Right forelimb (tissue), 1 donor: Measurements from ENCODE around the gene C2.
"Not testable (repeated sequence)": the region's sequence is repeated elsewhere in the genome, so short reads cannot be mapped to it uniquely, and the experiment has no call there.

Experiments used
- DNase-seq: peaks from one replicate; pipeline ENCODE4 v3.0.0-alpha.2; 2018

C2 gene

GRCh38 chr6:31961616-31962015 is 34.1 kb downstream of the C2 start:
- DNase-seq, result no peak

DNA sequence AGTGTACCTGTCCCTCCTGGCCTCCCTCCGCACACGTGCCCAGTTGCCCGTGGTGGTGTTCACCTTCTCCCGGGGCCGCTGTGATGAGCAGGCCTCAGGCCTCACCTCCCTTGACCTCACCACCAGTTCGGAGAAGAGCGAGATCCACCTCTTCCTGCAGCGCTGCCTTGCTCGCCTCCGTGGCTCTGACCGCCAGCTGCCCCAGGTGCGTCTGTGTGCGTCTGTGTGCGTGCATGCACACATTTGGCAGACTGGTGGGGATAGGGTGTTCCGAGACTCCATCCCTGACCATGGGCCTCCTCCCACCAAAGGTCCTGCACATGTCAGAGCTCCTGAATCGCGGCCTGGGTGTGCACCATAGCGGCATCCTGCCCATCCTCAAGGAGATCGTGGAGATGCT is 36.4 kb downstream of the C2 start:
- DNase-seq, result no peak

GRCh38 chr6:31965700-31966099 is 38.2 kb downstream of the C2 start:
- DNase-seq, result no peak

DNA sequence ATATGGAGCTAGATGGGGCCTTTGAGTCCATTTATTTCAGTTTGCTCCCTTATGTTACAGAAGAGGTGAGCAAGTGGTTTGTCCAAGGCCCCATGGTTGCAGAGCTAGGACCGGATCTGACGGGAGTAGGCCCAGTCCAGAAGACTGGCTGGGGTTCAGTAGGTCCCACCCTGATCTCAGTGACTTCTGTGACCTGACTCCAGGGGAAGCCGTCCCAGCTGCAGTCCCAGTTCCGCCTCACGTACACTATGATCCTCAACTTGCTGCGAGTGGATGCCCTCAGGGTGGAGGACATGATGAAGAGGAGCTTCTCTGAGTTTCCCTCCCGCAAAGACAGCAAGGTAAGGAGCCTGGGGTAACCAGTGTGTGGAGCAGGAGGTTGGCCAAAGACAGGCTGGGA is 39.0 kb downstream of the C2 start:
- no peak for DNase-seq

GRCh38 chr6:31966997-31967925 is 39.7 kb downstream of the C2 start:
- DNase-seq, result no peak

DNA sequence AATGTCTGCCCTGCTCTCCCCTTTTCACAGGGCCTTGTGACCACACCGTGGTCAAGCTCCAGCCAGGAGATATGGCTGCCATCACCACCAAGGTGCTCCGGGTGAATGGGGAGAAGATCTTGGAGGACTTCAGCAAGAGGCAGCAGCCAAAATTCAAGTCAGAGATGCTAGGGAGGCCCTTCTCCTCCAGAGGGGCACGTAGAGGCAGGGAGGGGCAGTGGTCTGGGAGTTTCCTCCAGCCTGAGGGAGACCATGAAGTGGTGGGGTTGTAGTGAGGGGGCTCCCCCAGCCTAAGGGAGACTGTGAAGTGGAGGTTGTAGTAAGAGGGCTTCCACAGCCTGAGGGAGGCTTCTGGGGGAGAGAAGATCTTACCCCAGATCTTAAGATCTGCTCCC is 40.4 kb downstream of the C2 start:
- DNase-seq, result no peak

DNA sequence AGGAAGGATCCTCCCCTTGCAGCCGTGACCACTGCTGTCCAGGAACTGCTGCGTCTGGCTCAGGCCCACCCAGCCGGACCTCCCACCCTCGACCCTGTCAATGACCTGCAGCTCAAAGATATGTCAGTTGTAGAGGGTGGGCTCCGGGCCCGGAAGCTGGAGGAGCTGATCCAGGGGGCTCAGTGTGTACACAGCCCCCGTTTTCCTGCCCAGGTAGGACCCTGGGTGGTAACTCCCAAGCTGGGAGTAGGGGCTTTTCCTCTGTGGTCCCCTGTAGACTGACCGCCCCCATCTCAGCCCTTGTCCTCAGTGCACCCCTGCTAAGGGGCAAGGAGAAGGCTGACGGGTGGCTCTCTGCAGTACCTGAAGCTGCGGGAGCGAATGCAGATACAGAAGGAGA is 40.8 kb downstream of the C2 start:
- no peak for DNase-seq

DNA sequence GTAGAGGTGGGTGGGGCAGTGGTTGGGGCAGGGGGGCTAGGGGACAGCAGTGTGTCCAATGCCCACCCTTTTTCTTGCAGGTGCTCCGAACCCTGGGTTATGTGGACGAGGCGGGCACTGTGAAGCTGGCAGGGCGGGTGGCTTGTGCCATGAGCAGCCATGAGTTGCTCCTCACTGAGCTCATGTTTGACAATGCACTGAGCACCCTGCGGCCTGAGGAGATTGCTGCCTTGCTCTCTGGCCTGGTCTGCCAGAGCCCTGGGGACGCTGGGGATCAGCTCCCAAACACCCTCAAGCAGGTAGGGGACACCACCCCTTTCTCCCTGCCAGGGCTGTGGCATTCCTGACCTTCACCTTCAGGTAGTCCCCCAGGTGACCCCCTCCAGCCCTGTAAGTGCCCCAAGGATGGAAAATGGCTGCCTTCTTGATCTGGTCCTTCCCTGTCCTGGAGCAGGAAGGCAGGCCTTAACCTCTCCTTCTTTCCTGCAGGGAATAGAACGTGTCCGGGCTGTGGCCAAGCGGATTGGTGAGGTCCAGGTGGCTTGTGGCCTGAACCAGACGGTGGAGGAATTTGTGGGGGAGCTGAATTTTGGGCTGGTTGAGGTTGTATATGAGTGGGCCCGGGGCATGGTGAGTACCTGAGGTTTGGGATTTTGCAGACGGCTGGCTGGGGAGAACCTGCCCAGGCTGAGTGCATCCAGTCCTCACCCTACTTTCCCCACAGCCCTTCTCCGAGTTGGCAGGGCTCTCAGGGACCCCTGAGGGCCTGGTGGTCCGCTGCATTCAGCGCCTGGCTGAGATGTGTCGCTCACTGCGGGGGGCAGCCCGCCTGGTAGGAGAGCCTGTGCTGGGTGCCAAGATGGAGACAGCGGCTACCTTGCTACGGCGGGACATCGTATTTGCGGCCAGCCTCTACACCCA is 41.5 kb downstream of the C2 start:
- DNase-seq, result no peak

DNA sequence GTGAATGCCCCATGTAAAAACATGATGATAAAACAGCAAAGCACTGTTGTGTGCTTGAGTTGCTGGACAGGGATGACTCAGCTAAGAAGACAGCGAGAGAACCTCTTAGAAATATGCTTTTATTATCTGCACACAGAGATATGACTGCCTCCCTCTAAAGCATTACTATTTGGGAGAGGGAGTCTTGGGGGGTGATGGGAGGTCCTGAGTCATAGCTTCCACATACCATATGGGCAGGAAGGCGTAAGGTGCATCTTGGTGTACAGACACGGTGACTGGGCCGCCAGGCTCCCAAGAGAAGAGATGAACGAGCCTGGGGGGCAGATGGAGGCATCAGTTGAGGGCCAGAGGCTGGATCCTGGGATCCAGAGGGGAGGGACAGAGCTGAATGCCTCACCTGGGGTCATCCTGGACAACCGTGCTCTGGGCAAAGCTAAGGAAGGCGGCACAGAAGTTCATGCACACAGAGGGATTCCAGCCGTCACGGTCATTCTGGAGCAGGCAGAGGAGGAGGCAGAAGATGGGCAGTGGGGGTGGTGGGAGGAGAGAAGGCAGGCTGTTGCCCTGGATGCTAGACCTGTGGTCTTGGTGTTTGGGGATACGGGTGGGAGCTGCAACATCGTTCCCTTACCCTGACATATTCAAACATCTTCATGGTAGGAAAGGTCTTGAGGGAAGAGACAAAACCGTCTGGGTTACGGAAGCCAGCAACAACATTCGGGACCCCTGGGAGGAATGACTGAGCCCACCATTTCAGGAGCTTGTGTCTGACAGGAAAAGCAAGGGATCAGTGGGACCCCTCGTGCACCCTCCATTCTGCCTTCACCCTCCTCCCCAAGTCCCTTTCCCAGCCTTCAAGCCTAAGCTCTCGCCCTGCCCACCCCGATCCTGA is 42.4 kb downstream of the C2 start:
- DNase-seq, result no peak

- DNase-seq, result no peak
Observed at GRCh38 chr6:31970604-31971271, 43.2 kb downstream of the C2 start.

DNA sequence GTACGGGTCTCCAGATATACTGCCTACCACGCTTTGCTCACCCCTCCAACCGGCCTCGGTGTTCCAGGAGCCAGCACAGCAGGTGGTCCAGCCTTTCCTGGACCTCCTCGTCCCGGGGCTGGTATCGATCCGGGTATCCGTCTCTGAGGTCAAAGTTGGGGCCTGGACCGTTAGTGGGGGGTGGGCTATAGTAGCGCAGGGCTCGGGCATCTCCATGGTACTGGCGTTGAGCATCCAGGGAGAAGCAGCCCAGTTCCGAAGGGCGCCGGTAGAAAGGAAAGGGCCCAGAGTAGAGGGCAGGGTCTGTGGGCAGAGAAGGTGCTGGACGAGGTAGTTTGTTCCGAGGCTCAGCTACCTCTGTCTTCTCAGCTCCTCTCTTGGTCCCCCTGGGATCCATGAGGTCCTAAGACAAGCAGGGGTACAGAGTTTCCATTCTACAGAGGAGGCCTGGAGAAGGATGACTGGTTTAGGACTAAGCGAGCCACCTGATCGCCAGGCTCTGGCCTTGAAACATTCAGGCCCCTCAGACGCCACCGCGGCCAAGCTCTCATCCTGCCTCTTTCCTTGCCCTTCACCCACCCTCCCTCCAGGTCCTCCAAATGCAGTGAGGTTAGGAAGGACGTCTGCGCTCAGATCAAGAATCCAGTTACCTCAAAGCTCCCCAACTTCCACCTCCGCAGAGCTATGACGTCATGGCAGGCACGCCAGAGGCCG is 43.9 kb downstream of the C2 start:
- DNase-seq, result no peak

DNA sequence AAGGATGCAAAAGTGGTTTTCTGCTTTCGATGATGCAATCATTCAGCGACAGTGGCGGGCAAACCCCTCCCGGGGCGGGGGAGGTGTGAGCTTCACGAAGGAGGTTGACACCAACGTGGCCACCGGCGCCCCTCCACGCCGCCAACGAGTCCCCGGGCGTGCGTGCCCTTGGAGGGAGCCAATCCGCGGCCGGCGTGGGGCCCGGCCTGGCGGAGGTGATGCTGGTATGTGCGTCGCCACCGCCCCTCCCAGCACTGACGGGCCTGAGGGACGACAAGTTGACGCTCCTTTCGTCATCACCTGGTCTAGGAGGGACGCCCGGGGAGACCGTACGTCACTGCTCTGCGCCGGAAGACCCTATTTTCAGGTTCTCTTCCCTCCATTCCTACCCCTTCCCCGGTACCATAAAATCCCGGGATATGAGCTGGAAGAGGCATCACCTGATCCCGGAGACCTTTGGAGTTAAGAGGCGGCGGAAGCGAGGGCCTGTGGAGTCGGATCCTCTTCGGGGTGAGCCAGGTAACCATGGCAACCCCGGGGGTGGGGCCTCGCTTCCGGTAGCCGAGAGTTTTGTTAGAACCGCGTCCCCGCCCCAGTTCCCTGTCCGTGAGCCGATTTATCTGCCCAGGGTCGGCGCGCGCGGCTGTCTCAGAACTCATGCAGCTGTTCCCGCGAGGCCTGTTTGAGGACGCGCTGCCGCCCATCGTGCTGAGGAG is 44.6 kb downstream of the C2 start, which contains the start of gene DXO:
TSS of gene DXO (minus strand) at position 146 of the 716 bp plus-strand sequence. CDS start 463 bp downstream, outside the sequence.
- peak; percentile 99 for DNase-seq

GRCh38 chr6:31972709-31973350 is 45.3 kb downstream of the C2 start:
- DNase-seq, result no peak

DNA sequence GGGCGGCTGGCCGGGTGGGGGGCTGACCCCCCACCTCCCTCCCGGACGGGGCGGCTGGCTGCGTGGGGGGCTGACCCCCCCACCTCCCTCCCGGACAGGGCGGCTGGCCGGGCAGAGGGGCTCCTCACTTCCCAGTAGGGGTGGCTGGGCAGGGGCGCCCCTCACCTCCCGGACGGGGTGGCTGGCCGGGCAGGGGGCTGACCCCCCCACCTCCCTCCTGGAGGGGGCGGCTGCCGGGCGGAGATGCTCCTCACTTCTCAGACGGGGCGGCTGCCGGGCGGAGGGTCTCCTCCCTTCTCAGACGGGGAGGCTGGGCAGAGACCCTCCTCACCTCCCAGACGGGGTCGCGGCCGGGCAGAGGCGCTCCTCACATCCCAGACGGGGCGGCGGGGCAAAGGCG is 48.5 kb downstream of the C2 start:
- not testable (repeated sequence) for DNase-seq

DNA sequence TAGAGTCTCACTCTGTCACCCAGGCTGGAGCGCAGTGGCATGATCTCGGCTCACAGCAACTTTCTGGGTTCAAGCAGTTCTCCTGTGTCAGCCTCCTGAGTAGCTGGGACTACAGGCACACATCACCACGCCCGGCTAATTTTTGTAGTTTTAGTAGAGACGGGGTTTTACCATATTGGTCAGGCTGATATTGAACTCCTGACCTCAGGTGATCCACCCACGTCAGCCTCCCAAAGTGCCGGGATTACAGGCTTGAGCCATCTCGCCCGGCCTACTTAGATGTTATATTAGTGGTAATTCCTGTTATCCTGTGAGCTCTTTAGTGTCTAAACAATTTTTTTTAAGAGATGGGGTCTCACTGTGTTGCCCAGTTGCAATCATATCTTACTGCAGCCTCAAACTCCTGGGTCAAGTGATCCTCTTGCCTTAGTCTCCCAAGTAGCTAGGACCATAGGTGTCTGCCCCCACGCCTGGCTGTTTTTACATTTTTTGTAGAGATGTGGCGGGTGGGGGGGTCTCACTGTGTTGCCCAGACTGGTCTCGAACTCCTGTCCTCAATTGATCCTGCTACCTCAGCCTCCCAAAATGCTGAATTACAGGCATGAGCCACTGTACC is 50.4 kb downstream of the C2 start:
- no peak for DNase-seq

DNA sequence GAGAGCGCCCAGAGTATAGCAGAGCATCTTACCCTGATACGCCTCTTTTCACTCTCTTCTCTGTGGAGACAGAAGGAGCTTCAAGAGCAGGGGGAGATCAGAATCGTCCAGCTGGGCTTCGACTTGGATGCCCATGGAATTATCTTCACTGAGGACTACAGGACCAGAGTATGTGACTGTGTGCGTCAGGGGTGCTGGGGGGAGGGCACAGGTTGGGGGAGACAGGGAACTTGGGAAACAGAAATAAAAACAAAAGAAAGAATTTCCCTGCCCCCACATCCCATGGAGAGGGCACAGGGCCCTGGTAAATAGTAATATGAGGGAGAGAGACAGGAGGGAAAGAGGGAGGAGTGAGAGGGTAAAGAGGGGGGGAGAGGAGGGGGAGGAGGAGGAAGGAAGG is 51.3 kb downstream of the C2 start:
- DNase-seq, result no peak

GRCh38 chr6:31979238-31979898 is 51.9 kb downstream of the C2 start:
- DNase-seq, result no peak

- DNase-seq, result not testable (repeated sequence)
Observed at GRCh38 chr6:31980195-31980876, 52.8 kb downstream of the C2 start.
